ENCODE measurements around the gene PHACTR3. TPM values are rescaled to one million over a fixed set of nuclear protein-coding genes. Genes with fewer than 3 reads are reported as not detected.

Gene PHACTR3
- total RNA-seq, 2 donors from 2014 or later: 0.86 to 24.2 TPM

DNA sequence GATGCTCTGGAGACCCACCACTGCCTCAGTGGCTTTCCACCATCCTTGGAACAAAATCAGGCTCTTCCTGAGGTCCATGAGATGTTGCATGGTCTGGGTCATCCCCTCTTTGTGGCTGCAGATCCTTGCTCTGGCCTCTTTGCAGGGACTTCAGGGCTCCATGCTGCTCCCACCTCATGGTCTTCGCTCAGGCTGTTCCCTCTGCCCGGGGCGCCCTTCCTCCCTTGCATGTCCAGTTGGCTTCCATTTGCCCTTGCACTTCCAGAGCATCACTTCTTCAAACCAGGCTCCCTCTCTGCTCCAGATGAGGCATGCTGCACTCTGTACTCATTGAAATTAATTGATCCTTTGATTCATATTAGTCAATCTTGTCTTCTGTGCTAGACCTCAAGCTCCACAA, 4.4 kb upstream of the PHACTR3 start:
- H3K27me3 ChIP-seq: peaks cover 0 to 5% of the 10 kb centered on the region in 2 donors

DNA sequence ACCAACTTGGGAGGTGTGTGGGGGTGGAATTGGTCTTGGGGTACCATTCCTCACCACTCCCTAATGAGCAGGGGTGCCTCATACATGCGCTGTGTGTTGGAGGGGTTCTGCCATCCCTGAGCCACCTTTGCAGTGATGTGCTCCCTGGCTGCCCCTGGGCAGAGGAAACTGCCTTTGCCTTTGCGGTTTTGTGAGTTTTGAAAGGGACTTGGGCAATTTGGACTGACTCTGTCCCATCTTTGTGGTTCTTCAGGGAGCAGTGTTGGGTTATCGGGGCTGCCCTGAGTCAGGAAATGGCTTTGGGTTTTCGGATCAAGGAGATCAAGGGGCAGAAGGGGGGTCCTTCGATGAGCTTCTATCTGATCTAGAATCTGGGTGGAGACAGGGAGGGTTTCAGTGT, 3.9 kb upstream of the PHACTR3 start:
- peaks cover 0 to 5% of the 10 kb centered on the region in 2 donors for H3K27me3 ChIP-seq
- peaks cover 0 to 12% of the 10 kb centered on the region in 2 donors for H3K4me1 ChIP-seq
- TF ChIP-seq, protein P1, sequence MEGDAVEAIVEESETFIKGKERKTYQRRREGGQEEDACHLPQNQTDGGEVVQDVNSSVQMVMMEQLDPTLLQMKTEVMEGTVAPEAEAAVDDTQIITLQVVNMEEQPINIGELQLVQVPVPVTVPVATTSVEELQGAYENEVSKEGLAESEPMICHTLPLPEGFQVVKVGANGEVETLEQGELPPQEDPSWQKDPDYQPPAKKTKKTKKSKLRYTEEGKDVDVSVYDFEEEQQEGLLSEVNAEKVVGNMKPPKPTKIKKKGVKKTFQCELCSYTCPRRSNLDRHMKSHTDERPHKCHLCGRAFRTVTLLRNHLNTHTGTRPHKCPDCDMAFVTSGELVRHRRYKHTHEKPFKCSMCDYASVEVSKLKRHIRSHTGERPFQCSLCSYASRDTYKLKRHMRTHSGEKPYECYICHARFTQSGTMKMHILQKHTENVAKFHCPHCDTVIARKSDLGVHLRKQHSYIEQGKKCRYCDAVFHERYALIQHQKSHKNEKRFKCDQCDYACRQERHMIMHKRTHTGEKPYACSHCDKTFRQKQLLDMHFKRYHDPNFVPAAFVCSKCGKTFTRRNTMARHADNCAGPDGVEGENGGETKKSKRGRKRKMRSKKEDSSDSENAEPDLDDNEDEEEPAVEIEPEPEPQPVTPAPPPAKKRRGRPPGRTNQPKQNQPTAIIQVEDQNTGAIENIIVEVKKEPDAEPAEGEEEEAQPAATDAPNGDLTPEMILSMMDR (IDR thresholded peaks at IDR 0.05): no peak
- DNase-seq (ENCODE audit: low spot score): no peak
- H3K4me3 ChIP-seq: no peak overlapping the region
- H3K36me3 ChIP-seq: no peaks in the 10 kb centered on the region
- no peaks in the 10 kb centered on the region for H3K9me3 ChIP-seq
- H3K27ac ChIP-seq: no peak overlapping the region

More for the DNA sequence above, 4.4 kb upstream of the PHACTR3 start:
- H3K27ac ChIP-seq: no peak overlapping the region
- no peak for DNase-seq (ENCODE audit: low spot score)
- TF ChIP-seq, protein P1 (IDR thresholded peaks at IDR 0.05): no peak
- H3K4me3 ChIP-seq: no peak overlapping the region
- no peaks in the 10 kb centered on the region for H3K36me3 ChIP-seq
- H3K4me1 ChIP-seq: peaks cover 0 to 6% of the 10 kb centered on the region in 2 donors
- no peaks in the 10 kb centered on the region for H3K9me3 ChIP-seq

DNA sequence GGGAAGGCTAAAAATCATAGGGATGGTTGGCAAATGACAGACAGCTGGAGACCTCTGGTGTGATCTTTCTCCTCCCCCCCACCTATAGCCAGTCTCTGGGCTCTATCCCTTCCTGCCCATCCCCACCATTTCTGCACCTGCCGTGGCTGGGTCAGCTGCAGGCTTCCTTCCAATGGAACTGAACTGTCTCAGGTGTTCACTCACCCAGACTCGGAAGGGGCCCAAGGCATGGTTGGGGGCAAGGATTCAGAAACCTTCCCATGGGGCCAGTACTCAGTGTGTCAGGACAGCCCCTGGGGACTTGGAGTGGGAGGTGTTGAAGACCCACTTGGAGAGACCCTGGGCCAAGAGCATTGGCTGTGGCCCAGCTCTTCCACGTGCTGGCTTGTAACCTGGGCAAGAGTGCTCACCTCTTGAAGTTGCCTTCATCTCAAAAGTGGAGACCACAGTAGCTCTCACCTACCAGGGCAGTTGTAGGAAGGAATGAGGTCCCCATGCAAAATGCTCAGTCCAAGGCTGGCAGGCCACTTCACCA, 1.7 kb upstream of the PHACTR3 start:
- peaks cover 0 to 15% of the 10 kb centered on the region in 2 donors for H3K4me1 ChIP-seq
- H3K27me3 ChIP-seq: peaks cover 0 to 5% of the 10 kb centered on the region in 2 donors
- H3K27ac ChIP-seq: no peak overlapping the region
- DNase-seq (ENCODE audit: low spot score): no peak
- H3K36me3 ChIP-seq: no peaks in the 10 kb centered on the region
- TF ChIP-seq, protein P1 (IDR thresholded peaks at IDR 0.05): no peak
- no peaks in the 10 kb centered on the region for H3K9me3 ChIP-seq
- no peak overlapping the region for H3K4me3 ChIP-seq

DNA sequence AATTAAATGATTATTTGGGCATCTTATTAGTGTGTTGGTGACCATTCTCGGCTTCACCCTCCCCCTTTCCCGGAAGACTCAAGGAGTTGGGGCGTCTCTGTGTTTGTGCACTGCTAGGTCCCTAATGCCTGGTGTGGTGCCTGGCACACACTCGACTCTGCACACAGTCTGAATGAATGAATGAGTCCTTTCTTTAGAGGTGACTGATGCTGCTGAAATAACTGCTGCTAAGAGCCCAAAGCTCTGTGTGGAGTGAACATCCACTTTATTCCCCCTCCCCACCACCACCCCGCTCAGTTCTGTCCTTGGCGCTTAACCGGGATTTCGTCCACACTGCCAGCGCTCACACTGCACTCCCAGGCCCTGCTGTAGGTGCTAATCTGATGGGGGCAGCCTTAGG, 1.2 kb upstream of the PHACTR3 start:
- DNase-seq (ENCODE audit: low spot score): no peak
- TF ChIP-seq, protein P1 (IDR thresholded peaks at IDR 0.05): no peak
- Histone ChIP-seq H3K4me1 (peaks cover 0 to 15% of the 10 kb centered on the region in 2 donors), H3K9me3 (no peaks in the 10 kb centered on the region), H3K36me3 (no peaks in the 10 kb centered on the region), H3K27ac (no peak overlapping the region), H3K27me3 (peaks cover 0 to 5% of the 10 kb centered on the region in 2 donors), H3K4me3 (no peak overlapping the region)

DNA sequence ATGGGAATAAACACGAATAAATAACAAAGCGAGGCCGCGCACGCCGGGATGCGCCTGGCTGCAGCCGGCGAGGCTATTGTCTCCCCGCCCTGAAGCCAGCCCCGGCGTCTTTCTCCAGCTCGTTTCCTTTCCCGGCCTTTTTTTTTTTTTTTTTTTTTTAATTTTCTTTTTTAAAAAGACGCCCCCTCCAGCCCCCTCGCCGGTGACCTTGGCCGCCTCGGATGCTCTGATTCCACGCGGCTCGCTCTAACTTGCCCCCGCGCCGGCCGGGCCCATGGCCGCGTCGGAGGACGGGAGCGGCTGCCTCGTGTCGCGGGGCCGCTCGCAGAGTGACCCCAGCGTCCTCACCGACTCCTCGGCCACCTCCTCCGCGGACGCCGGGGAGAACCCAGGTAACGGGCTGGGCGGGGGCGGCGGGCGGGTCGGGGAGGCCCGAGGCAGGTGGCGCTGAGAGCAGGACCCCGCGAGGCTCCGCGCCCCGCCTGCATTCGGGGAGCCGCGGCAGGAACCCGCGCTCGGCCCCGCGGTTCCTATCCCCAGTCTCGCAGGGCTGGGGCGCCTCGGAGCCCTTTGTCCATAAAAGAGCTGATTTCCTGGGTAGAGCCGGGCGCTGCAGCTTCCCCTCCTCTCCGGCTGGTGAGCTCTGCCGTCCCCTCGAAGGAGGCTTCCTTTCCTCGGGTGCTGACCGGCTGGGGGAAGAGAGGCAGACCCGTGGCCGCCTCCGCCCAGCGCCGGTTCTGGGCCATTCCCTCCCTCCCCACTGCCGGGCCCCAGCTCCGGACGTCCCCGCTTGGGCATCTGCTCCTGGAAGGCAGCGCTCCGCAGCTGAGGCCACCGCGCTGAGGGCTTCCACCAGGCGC, 631 bp downstream of the PHACTR3 start:
- no peak for DNase-seq (ENCODE audit: low spot score)
- peaks cover 0 to 5% of the 10 kb centered on the region in 2 donors for H3K27me3 ChIP-seq
- H3K4me3 ChIP-seq: peak overlapping the region; percentile 32 to 49
- TF ChIP-seq, protein P1 (IDR thresholded peaks at IDR 0.05): no peak
- peaks cover 0 to 15% of the 10 kb centered on the region in 2 donors for H3K4me1 ChIP-seq
- no peaks in the 10 kb centered on the region for H3K36me3 ChIP-seq
- no peaks in the 10 kb centered on the region for H3K9me3 ChIP-seq
- peak overlapping the region in 1 of 2 donors; percentile 3 for H3K27ac ChIP-seq

Measured in right atrium auricular region (tissue), 2 donors.